ENCODE results near the gene PRDX1. TPM values are rescaled to one million over a fixed set of nuclear protein-coding genes. Genes with fewer than 3 reads are reported as not detected.
A peak's percentile ranks its signal among the peaks of the same experiment; 100 is the strongest.

Gene PRDX1
- total RNA-seq, 4 donors from 2014 or later, result 160 to 225 (median 203) TPM

DNA sequence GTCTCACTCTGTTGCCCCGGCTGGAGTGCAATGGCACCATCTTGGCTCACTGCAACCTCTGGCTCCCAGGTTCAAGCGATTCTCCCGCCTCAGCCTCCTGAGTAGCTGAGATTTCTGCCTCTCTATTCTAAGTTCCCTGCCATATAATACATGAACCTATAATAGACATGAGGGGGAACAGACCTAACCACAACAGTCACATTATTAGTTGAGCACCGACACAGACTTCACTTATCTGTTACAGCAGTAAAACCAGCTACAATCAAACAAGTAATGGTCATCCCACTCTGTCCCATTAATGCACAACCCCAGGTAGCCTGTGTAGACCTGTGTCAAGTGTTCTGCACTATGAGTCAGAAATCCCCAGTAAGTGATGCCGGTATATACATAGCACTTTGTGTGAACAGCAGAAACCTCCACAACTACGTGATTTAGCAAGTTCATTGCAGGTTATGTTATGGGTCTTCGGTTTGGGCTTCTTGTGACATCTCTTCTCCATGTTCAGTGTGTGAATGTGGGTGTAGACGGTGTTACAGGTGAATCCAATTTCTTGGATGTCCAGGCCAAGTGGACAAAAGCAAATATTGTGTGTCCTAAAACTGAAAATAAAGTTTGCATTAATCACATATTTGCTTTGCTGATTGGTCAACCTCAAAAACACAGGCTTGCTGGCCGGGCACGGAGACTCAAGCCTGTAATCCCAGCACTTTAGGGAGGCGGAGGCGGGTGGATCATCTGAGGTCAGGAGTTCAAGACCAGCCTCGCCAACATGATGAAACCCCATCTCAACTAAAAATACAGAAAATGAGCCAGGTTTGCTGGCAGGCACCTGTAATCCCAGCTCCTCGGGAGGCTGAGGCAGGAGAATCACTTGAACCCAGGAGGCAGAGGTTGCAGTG is 18.0 kb downstream of the PRDX1 start:
- H3K27me3 ChIP-seq, result no peaks in the 10 kb centered on the region
- H3K4me1 ChIP-seq, result peaks cover 0 to 27% (median 16%) of the 10 kb centered on the region in 4 donors
- H3K4me3 ChIP-seq, result no peak overlapping the region
- DNase-seq (ENCODE audit: low spot score in 2 of 2), result no peak
- TF ChIP-seq CTCF (IDR thresholded peaks at IDR 0.05) (no peak), EP300 (IDR thresholded peaks at IDR 0.05) (no peak), POLR2A (IDR thresholded peaks at IDR 0.05) (no peak)
- WGBS, 2 donors, result 91 to 92% methylated on average over 14 of the region's 14 CpGs
- no peaks in the 10 kb centered on the region for H3K9me3 ChIP-seq
- H3K36me3 ChIP-seq, result peaks cover 0 to 20% (median 0%) of the 10 kb centered on the region in 3 donors
- H3K27ac ChIP-seq, result no peak overlapping the region

GRCh38 chr1:45501505-45501859 is 20.2 kb downstream of the PRDX1 start:
- no peak for DNase-seq (ENCODE audit: low spot score in 2 of 2)
- Histone ChIP-seq H3K9me3 (no peaks in the 10 kb centered on the region), H3K27ac (no peak overlapping the region), H3K36me3 (peaks cover 0 to 6% (median 0%) of the 10 kb centered on the region in 3 donors), H3K27me3 (no peaks in the 10 kb centered on the region), H3K4me1 (peaks cover 0 to 25% (median 18%) of the 10 kb centered on the region in 4 donors), H3K4me3 (no peak overlapping the region)
- 55 to 59% methylated on average over 2 of the region's 2 CpGs for WGBS, 2 donors
- TF ChIP-seq POLR2A (IDR thresholded peaks at IDR 0.05), result no peak
- no peak for TF ChIP-seq CTCF (IDR thresholded peaks at IDR 0.05)
- no peak for TF ChIP-seq EP300 (IDR thresholded peaks at IDR 0.05)

- 2 to 6% methylated on average over 7 of the region's 7 CpGs for WGBS, 2 donors
- H3K27ac ChIP-seq, result peak overlapping the region; percentile 68 to 78 (median 74)
- no peak for TF ChIP-seq EP300 (IDR thresholded peaks at IDR 0.05)
- TF ChIP-seq POLR2A (IDR thresholded peaks at IDR 0.05), result no peak
- no peak for TF ChIP-seq CTCF (IDR thresholded peaks at IDR 0.05)
These were observed 22.3 kb downstream of the PRDX1 start for GRCh38 chr1:45499415-45499769.

GRCh38 chr1:45498279-45498678 is 23.4 kb downstream of the PRDX1 start:
- Histone ChIP-seq H3K4me1 (peaks cover 0 to 25% (median 18%) of the 10 kb centered on the region in 4 donors), H3K27ac (peak overlapping the region in 1 of 4 donors; percentile 42), H3K36me3 (peaks cover 0 to 11% (median 0%) of the 10 kb centered on the region in 3 donors), H3K4me3 (no peak overlapping the region), H3K9me3 (no peaks in the 10 kb centered on the region), H3K27me3 (no peaks in the 10 kb centered on the region)
- no peak for DNase-seq (ENCODE audit: low spot score in 2 of 2)
- TF ChIP-seq CTCF (IDR thresholded peaks at IDR 0.05) (no peak), EP300 (IDR thresholded peaks at IDR 0.05) (no peak), POLR2A (IDR thresholded peaks at IDR 0.05) (no peak)

More at GRCh38 chr1:45499415-45499769, 22.3 kb downstream of the PRDX1 start:
- Histone ChIP-seq H3K36me3 (peaks cover 0 to 11% (median 0%) of the 10 kb centered on the region in 3 donors), H3K9me3 (no peaks in the 10 kb centered on the region), H3K27me3 (no peaks in the 10 kb centered on the region), H3K4me3 (peak overlapping the region; percentile 50 to 80 (median 64)), H3K4me1 (peaks cover 0 to 25% (median 18%) of the 10 kb centered on the region in 4 donors)
- DNase-seq (ENCODE audit: low spot score in 2 of 2), result no peak

GRCh38 chr1:45493116-45493697 is 28.5 kb downstream of the PRDX1 start:
- Histone ChIP-seq H3K4me1 (peaks cover 0 to 21% (median 12%) of the 10 kb centered on the region in 4 donors), H3K27ac (no peak overlapping the region), H3K9me3 (no peaks in the 10 kb centered on the region), H3K27me3 (no peaks in the 10 kb centered on the region), H3K36me3 (peaks cover 0 to 11% (median 0%) of the 10 kb centered on the region in 3 donors), H3K4me3 (no peak overlapping the region)
- TF ChIP-seq POLR2A (IDR thresholded peaks at IDR 0.05) (no peak), EP300 (IDR thresholded peaks at IDR 0.05) (no peak), CTCF (IDR thresholded peaks at IDR 0.05) (peak; percentile 42 to 79 (median 65))
- DNase-seq (ENCODE audit: low spot score in 2 of 2), result peak in 1 of 2 donors; percentile 74
- WGBS, 2 donors, result 72 to 82% methylated on average over 2 of the region's 2 CpGs

Measured in tibial nerve (tissue), 4 donors.